A549 (cell line): ENCODE results near the gene RASGRF1. TPM values are rescaled to one million over a fixed set of nuclear protein-coding genes. Genes with fewer than 3 reads are reported as not detected.
"Not testable (repeated sequence)": the region's sequence is repeated elsewhere in the genome, so short reads cannot be mapped to it uniquely, and the experiment has no call there.

Experiments used
- ATAC-seq, 2 experiments: fragments of 200-7000 bp in 1 of 2; fragments of >200 bp in 1 of 2; cut with Nextera tagmentation in 1 of 2; cut with Tn5 transposase in 1 of 2; 3 replicates each; pipeline versions ENCODE4 v1.8.0 to v1.9.1; 2018 to 2020; ENCODE audit warnings: mild to moderate bottlenecking in 1 of 2, moderate library complexity in 1 of 2
- CTCF ChIA-PET: fragments of 300-600 bp; sonication (Branson Sonifier 250); formaldehyde crosslinking; extraction: SDS; loops from one replicate; lab custom pipeline; 2021; ENCODE audit warnings: antibody characterized with exemption, inconsistent platforms; lab: Yijun Ruan, JAX
- POLR2A ChIA-PET: fragments of 350-600 bp; formaldehyde crosslinking; extraction: SDS; loops from one replicate; lab custom pipeline; 2021; ENCODE audit warnings: antibody characterized with exemption, inconsistent platforms; lab: Yijun Ruan, JAX
- DNase-seq, 2 experiments: peaks; one replicate each; pipeline versions ENCODE4 v3.0.0 to v3.0.0-alpha.2; 2011 to 2016; ENCODE audit warnings: low read depth in 1 of 2, low spot score in 1 of 2
- FAIRE-seq: peaks from 2 replicates; lab custom pipeline; 2011; peaks lifted over from hg19 to GRCh38; lab: Jason Lieb, UNC
- H3K27ac ChIP-seq, 2 experiments: fragments of >200 bp; sonication (Bioruptor Twin); formaldehyde crosslinking; 3 replicates each; pipeline ENCODE4 v1.5.1; 2016 to 2017
- H3K4me1 ChIP-seq: fragments of >200 bp; sonication (Bioruptor Twin); formaldehyde crosslinking; 3 replicates; pipeline ENCODE4 v1.6.1; 2016
- H3K4me2 ChIP-seq: fragments of >200 bp; sonication (Bioruptor Twin); formaldehyde crosslinking; 3 replicates; pipeline ENCODE4 v1.6.1; 2016
- H3K4me3 ChIP-seq: fragments of >200 bp; sonication (Bioruptor Twin); formaldehyde crosslinking; 3 replicates; pipeline ENCODE4 v1.5.1; 2016
- H3K9me3 ChIP-seq: fragments of >200 bp; sonication (Bioruptor Twin); formaldehyde crosslinking; 3 replicates; pipeline ENCODE4 v1.6.1; 2016
- CBX2 ChIP-seq: fragments of 200-600 bp; sonication (generic); IDR thresholded peaks from 2 replicates; pipeline ENCODE4 v1.6.1; 2016; ENCODE audit warnings: low read depth, mild to moderate bottlenecking, borderline replicate concordance
- EHMT2 ChIP-seq: fragments of 200-600 bp; sonication (generic); IDR thresholded peaks from 2 replicates; pipeline ENCODE4 v1.6.1; 2016; ENCODE audit warnings: antibody characterized with exemption, low read depth, mild to moderate bottlenecking, moderate library complexity
- EP300 ChIP-seq, 2 experiments: fragments of >200 bp; sonication (Bioruptor Twin); formaldehyde crosslinking; IDR thresholded peaks; 2 replicates in 1 of 2; 3 replicates in 1 of 2; pipeline ENCODE4 v1.6.1; 2016 to 2017
- HDAC2 ChIP-seq: fragments of 200-600 bp; sonication (generic); IDR thresholded peaks from 2 replicates; pipeline ENCODE4 v1.6.1; 2016
- HEYL ChIP-seq: fragments of 250-450 bp; sonication (Bioruptor Pico); IDR thresholded peaks from 2 replicates; pipeline ENCODE4 v1.8.0; 2021; ENCODE audit warnings: mild to moderate bottlenecking, moderate library complexity
- HOXA7 ChIP-seq: fragments of 250-450 bp; sonication (Bioruptor Pico); IDR thresholded peaks from 2 replicates; pipeline ENCODE4 v1.5.0; 2020; ENCODE audit warnings: mild to moderate bottlenecking, moderate library complexity
- JUNB ChIP-seq: fragments of >200 bp; sonication (Bioruptor Twin); formaldehyde crosslinking; IDR thresholded peaks from 2 replicates; pipeline ENCODE4 v1.6.1; 2016
- NR3C1 ChIP-seq: fragments of >200 bp; sonication (Bioruptor Twin); formaldehyde crosslinking; IDR thresholded peaks from 3 replicates; pipeline ENCODE4 v1.6.1; 2017
- POLR2A ChIP-seq: IDR thresholded peaks from 2 replicates; pipeline ENCODE4 v1.6.1; 2012; ENCODE audit warnings: mild to moderate bottlenecking, low read length
- RAD21 ChIP-seq, 2 experiments: fragments of >200 bp in 1 of 2; sonication (Bioruptor Twin) in 1 of 2; formaldehyde crosslinking in 1 of 2; IDR thresholded peaks in 1 of 2; conservative IDR thresholded peaks in 1 of 2; 2 replicates in 1 of 2; 3 replicates in 1 of 2; pipeline ENCODE4 v1.6.1; 2012 to 2018; ENCODE audit warnings: inconsistent platforms in 1 of 2
- RCOR1 ChIP-seq: fragments of 150-350 bp; IDR thresholded peaks from 2 replicates; pipeline ENCODE4 v1.6.1; 2014; ENCODE audit warnings: antibody characterized with exemption, low read length, low read depth
- RFX5 ChIP-seq: fragments of 450-650 bp; IDR thresholded peaks from 2 replicates; pipeline ENCODE4 v1.7.1; 2014; ENCODE audit warnings: antibody characterized with exemption, mild to moderate bottlenecking, moderate library complexity
- SMC3 ChIP-seq: fragments of >200 bp; sonication (Bioruptor Twin); formaldehyde crosslinking; IDR thresholded peaks from 3 replicates; pipeline ENCODE4 v1.6.1; 2018; ENCODE audit warnings: inconsistent platforms
- TFCP2L1 ChIP-seq: fragments of 250-450 bp; sonication (Bioruptor Pico); IDR thresholded peaks from 2 replicates; pipeline ENCODE4 v1.5.0; 2021; ENCODE audit warnings: mild to moderate bottlenecking
- TP53 ChIP-seq: fragments of 250-450 bp; sonication (Bioruptor Pico); IDR thresholded peaks from 2 replicates; pipeline ENCODE4 v1.5.0; 2021; ENCODE audit warnings: mild to moderate bottlenecking, moderate library complexity
- ZFP36 ChIP-seq: fragments of 450-650 bp; IDR thresholded peaks from 2 replicates; pipeline ENCODE4 v1.6.1; 2014; ENCODE audit warnings: borderline replicate concordance; ENCODE audit not compliant: partially characterized antibody
- ZNF302 ChIP-seq: fragments of 250-450 bp; sonication (Bioruptor Pico); IDR thresholded peaks from 2 replicates; pipeline ENCODE4 v1.9.0; 2021; ENCODE audit warnings: inconsistent platforms, mild to moderate bottlenecking, moderate library complexity
- ZSCAN20 ChIP-seq: fragments of 250-450 bp; sonication (Bioruptor Pico); IDR thresholded peaks from 2 replicates; pipeline ENCODE4 v1.8.0; 2022; ENCODE audit warnings: mild to moderate bottlenecking, moderate library complexity
- WGBS: methylation state at CpG from one replicate; pipeline ENCODE4 v1.1.6; 2017; ENCODE audit errors: missing lambda C conversion rate; 5-methylcytosine and 5-hydroxymethylcytosine counted together
- polyA plus RNA-seq, 4 experiments: library from polyadenylated mRNA; depleted of rRNA in 3 of 4; stranded (reverse); fragments of >200 nt; fragmentation: RNase III in 1 of 4; extraction: RNeasy Plus Mini Kit Qiagen cat#74134 plus additional on column Dnase treatment in 1 of 4; gene quantifications; 2 replicates in 3 of 4; 3 replicates in 1 of 4; pipeline ENCODE4 v1.2.3, GENCODE V29; 2011 to 2017
- TF ChIP-seq, protein P1 (sequence below): IDR thresholded peaks from 2 replicates; pipeline ENCODE4 v1.6.1; 2012
- TF ChIP-seq, protein P2 (sequence below): fragments of 250-450 bp; sonication (Bioruptor Pico); IDR thresholded peaks from 2 replicates; pipeline ENCODE4 v1.5.0; 2020; ENCODE audit warnings: low read depth, mild to moderate bottlenecking, moderate library complexity
- TF ChIP-seq, protein P3 (sequence below): fragments of 250-450 bp; sonication (Bioruptor Pico); IDR thresholded peaks from 2 replicates; pipeline ENCODE4 v1.5.0; 2021; ENCODE audit warnings: mild to moderate bottlenecking, moderate library complexity, borderline replicate concordance
- TF ChIP-seq, protein P4 (sequence below): fragments of >200 bp; sonication (Bioruptor Twin); formaldehyde crosslinking; IDR thresholded peaks from 3 replicates; pipeline ENCODE4 v1.5.1; 2016

RASGRF1 gene
- polyA plus RNA-seq, 2 of the 4 experiments (the other 2 are of a cell fraction): 0.13 to 0.21 TPM

DNA sequence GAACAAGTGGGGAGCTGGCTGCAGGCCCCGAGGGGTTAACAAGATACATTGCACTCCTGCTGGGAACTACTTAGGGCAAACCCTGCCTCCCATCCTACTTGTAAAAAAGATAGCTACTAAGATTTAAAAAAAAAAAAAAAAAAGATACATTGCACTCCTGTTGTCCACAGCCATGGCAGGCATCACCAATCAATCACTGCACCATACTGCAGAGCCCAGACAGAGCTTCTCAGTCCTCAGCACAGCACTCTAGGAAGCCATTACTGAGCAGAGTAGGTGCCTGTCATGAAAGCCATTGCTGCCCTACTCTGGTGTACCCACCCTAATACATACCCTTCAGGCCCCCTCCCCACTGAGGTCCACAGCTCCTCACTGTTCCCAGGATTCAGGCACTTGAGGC, 64.8 kb downstream of the RASGRF1 start:
- Histone ChIP-seq H3K4me1 (no peaks in the 10 kb centered on the region), H3K9me3 (no peaks in the 10 kb centered on the region), H3K4me3 (no peak overlapping the region), H3K27ac (no peak overlapping the region), H3K4me2 (no peak overlapping the region)
- TF ChIP-seq RCOR1: no peak
- no peak for TF ChIP-seq HOXA7
- TF ChIP-seq, protein P1, sequence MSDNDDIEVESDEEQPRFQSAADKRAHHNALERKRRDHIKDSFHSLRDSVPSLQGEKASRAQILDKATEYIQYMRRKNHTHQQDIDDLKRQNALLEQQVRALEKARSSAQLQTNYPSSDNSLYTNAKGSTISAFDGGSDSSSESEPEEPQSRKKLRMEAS: no peak
- TF ChIP-seq JUNB: no peak
- TF ChIP-seq EHMT2: no peak
- TF ChIP-seq POLR2A: no peak
- no peak for TF ChIP-seq CBX2
- TF ChIP-seq HDAC2: no peak
- no peak for TF ChIP-seq RFX5
- no peak for TF ChIP-seq SMC3
- TF ChIP-seq, protein P2, sequence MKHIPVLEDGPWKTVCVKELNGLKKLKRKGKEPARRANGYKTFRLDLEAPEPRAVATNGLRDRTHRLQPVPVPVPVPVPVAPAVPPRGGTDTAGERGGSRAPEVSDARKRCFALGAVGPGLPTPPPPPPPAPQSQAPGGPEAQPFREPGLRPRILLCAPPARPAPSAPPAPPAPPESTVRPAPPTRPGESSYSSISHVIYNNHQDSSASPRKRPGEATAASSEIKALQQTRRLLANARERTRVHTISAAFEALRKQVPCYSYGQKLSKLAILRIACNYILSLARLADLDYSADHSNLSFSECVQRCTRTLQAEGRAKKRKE (CRISPR knock-in tag): no peak
- TF ChIP-seq ZNF302 (CRISPR knock-in tag): no peak
- TF ChIP-seq ZFP36: no peak
- TF ChIP-seq, protein P3, sequence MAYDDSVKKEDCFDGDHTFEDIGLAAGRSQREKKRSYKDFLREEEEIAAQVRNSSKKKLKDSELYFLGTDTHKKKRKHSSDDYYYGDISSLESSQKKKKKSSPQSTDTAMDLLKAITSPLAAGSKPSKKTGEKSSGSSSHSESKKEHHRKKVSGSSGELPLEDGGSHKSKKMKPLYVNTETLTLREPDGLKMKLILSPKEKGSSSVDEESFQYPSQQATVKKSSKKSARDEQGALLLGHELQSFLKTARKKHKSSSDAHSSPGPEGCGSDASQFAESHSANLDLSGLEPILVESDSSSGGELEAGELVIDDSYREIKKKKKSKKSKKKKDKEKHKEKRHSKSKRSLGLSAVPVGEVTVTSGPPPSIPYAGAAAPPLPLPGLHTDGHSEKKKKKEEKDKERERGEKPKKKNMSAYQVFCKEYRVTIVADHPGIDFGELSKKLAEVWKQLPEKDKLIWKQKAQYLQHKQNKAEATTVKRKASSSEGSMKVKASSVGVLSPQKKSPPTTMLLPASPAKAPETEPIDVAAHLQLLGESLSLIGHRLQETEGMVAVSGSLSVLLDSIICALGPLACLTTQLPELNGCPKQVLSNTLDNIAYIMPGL (CRISPR knock-in tag): no peak
- TF ChIP-seq, protein P4, sequence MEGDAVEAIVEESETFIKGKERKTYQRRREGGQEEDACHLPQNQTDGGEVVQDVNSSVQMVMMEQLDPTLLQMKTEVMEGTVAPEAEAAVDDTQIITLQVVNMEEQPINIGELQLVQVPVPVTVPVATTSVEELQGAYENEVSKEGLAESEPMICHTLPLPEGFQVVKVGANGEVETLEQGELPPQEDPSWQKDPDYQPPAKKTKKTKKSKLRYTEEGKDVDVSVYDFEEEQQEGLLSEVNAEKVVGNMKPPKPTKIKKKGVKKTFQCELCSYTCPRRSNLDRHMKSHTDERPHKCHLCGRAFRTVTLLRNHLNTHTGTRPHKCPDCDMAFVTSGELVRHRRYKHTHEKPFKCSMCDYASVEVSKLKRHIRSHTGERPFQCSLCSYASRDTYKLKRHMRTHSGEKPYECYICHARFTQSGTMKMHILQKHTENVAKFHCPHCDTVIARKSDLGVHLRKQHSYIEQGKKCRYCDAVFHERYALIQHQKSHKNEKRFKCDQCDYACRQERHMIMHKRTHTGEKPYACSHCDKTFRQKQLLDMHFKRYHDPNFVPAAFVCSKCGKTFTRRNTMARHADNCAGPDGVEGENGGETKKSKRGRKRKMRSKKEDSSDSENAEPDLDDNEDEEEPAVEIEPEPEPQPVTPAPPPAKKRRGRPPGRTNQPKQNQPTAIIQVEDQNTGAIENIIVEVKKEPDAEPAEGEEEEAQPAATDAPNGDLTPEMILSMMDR: no peak
- no peak for TF ChIP-seq TFCP2L1 (CRISPR knock-in tag)
- POLR2A ChIA-PET: no interaction called here
- DNase-seq (no peak), ATAC-seq (no peak), FAIRE-seq (no peak)
- CTCF ChIA-PET: interaction anchor here (0.7 to 18.1 kb wide), 9 partner anchors 10 to 223 kb away, joined by 3 to 518 read pairs (median 4); no protein-coding TSS in a partner anchor
- WGBS: 30% methylated on average over 1 of the region's 1 CpG

DNA sequence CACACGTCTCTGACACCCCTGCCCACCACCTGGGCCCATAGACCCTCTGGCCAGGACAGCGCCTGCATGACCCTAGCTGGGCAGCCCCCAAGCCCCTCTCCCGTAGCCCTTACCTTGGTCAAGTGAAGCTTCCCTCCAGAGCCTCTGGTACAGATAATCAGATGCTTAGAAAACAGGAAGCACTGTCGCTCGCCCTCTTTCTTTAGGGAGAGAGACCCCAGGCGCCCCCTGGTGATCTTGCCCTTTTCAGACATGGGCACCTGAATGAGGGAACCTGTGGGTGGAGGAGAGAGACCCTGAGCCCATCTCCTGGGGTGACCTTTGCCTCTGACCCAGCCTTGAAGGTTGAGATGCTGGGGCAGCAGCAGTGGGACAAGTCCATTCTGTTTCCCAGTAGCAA, 65.4 kb downstream of the RASGRF1 start:
- no peak overlapping the region for H3K4me2 ChIP-seq
- ChIA-PET POLR2A (no interaction called here), CTCF (interaction anchor here (0.7 to 18.1 kb wide), 8 partner anchors 10 to 222 kb away, joined by 3 to 518 read pairs (median 4); no protein-coding TSS in a partner anchor)
- no peaks in the 10 kb centered on the region for H3K4me1 ChIP-seq
- no peak for ATAC-seq
- H3K4me3 ChIP-seq: no peak overlapping the region
- TF ChIP-seq SMC3 (0 out of 3 replicates have a peak, but pooled peaks have one; percentile 13), TP53 (no peak), RAD21 (conservative IDR thresholded peaks at IDR 0.05 in 1 of 2, IDR thresholded peaks at IDR 0.05 in 1 of 2) (peak in 1 of 2 experiments; percentile 32; a peak in 1 of 5 replicates), HEYL (CRISPR knock-in tag) (no peak), EP300 (IDR thresholded peaks at IDR 0.05) (no peak), NR3C1 (no peak), ZSCAN20 (CRISPR knock-in tag) (no peak)
- TF ChIP-seq, protein P1: no peak
- no peak for DNase-seq
- WGBS: 68% methylated on average over 6 of the region's 6 CpGs
- no peak for FAIRE-seq
- no peak overlapping the region for H3K27ac ChIP-seq
- no peaks in the 10 kb centered on the region for H3K9me3 ChIP-seq

DNA sequence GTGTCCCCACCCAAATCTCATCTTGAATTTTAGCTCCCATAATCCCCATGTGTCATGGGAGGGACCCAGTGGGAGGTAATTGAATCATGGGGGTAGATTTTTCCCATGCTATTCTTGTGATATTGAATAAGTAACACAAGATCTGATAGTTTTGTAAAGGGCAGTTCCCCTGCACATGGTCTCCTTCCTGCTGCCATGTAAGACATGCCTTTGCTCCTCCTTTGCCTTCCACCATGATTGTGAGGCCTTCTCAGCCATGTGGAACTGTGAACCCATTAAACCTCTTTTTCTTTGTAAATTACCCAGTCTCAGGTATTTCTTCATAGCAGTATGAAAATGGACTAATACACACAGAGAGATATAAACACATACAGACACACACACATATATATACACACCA, 66.1 kb downstream of the RASGRF1 start:
- DNase-seq, H3K4me2 ChIP-seq, ATAC-seq, POLR2A ChIA-PET, H3K27ac ChIP-seq, FAIRE-seq, H3K4me3 ChIP-seq, H3K4me1 ChIP-seq, H3K9me3 ChIP-seq: not testable (repeated sequence)
- CTCF ChIA-PET: interaction anchor here (1.1 to 18.1 kb wide), 3 partner anchors 8 to 161 kb away, joined by 3 to 518 read pairs (median 37); no protein-coding TSS in a partner anchor
